Activated CD8-positive, alpha-beta memory T cell treated with anti-CD3 and anti-CD28 coated beads for 48 hours (primary cell): ENCODE measurements around the gene EYA3.
A peak's percentile ranks its signal among the peaks of the same experiment; 100 is the strongest.

ENCODE experiments used
- DNase-seq, 3 experiments: peaks; one replicate each; pipeline ENCODE4 v3.0.0-alpha.2; 2020; ENCODE audit warnings: low read depth in 2 of 3, low spot score in 2 of 3

The EYA3 gene

GRCh38 chr1:27970401-27970800 is 118.0 kb downstream of the EYA3 start:
- no peak for DNase-seq

GRCh38 chr1:27968692-27969091 is 119.7 kb downstream of the EYA3 start:
- DNase-seq, result no peak

GRCh38 chr1:27967884-27968466 is 120.4 kb downstream of the EYA3 start:
- DNase-seq, result no peak

GRCh38 chr1:27967106-27967883 is 121.1 kb downstream of the EYA3 start:
- no peak for DNase-seq

- DNase-seq, result no peak
Observed at GRCh38 chr1:27966402-27967105, 121.9 kb downstream of the EYA3 start.

- DNase-seq, result no peak
Observed at GRCh38 chr1:27963393-27963792, 125.0 kb downstream of the EYA3 start.

- no peak for DNase-seq
Observed at GRCh38 chr1:27961646-27962221, 126.7 kb downstream of the EYA3 start.

GRCh38 chr1:27960762-27961645 is 127.4 kb downstream of the EYA3 start:
- DNase-seq, result no peak

GRCh38 chr1:27959792-27960603 is 128.4 kb downstream of the EYA3 start, which contains the start of gene XKR8:
Gene XKR8 (plus strand): TSS chr1:27959973. CDS start chr1:27960070, 97 bp downstream.
- DNase-seq, result peak; percentile 56 to 75 (median 73)

GRCh38 chr1:27958513-27958912 is 129.9 kb downstream of the EYA3 start:
- no peak for DNase-seq

GRCh38 chr1:27957655-27958054 is 130.8 kb downstream of the EYA3 start:
- no peak for DNase-seq

GRCh38 chr1:27956761-27957160 is 131.6 kb downstream of the EYA3 start:
- DNase-seq, result no peak

- DNase-seq, result no peak
Observed at GRCh38 chr1:27955076-27955475, 133.3 kb downstream of the EYA3 start.

GRCh38 chr1:27954186-27954585 is 134.2 kb downstream of the EYA3 start:
- no peak for DNase-seq

- no peak for DNase-seq
Observed at GRCh38 chr1:27952147-27952546, 136.3 kb downstream of the EYA3 start.

GRCh38 chr1:27951396-27951795 is 137.0 kb downstream of the EYA3 start:
- no peak for DNase-seq

GRCh38 chr1:27949027-27949426 is 139.4 kb downstream of the EYA3 start:
- no peak for DNase-seq

- no peak for DNase-seq
Observed at GRCh38 chr1:27945020-27945419, 143.4 kb downstream of the EYA3 start.

- DNase-seq, result no peak
Observed at GRCh38 chr1:27941671-27942540, 146.5 kb downstream of the EYA3 start.
